ENCODE results near the gene ARHGAP20. TPM values are rescaled to one million over a fixed set of nuclear protein-coding genes. Genes with fewer than 3 reads are reported as not detected.

ARHGAP20 gene
- total and polyA plus RNA-seq, 4 donors, result 0.46 to 1.5 (median 0.73) TPM

- Histone ChIP-seq H3K9me3 (ENCODE audit: control insufficient read depth in 4 of 4, low read length in 3 of 4) (peaks cover 0 to 7% (median 2%) of the 10 kb centered on the region in 4 donors), H3K27ac (ENCODE audit: low read depth in 1 of 2, low read length in 2 of 2) (no peak overlapping the region), H3K4me1 (ENCODE audit: control insufficient read depth in 4 of 4, insufficient read depth in 4 of 4, low read length in 3 of 4) (no peaks in the 10 kb centered on the region), H3K9ac (ENCODE audit: low read depth in 1 of 2, low read length in 2 of 2) (no peak overlapping the region), H3K4me3 (ENCODE audit: low read depth in 1 of 3, low read length in 3 of 3) (no peak overlapping the region), H3K36me3 (ENCODE audit: control insufficient read depth in 4 of 4, insufficient read depth in 3 of 4, low read depth in 1 of 4, low read length in 3 of 4) (no peaks in the 10 kb centered on the region), H3K27me3 (ENCODE audit: control insufficient read depth in 4 of 4, insufficient read depth in 4 of 4, low read length in 3 of 4) (no peaks in the 10 kb centered on the region)
- TF ChIP-seq TAF1 (conservative IDR thresholded peaks at IDR 0.05) (no peak), HNF4G (IDR thresholded peaks at IDR 0.05) (no peak), CTCF (IDR thresholded peaks at IDR 0.05; ENCODE audit: low read depth, low read length, missing input control) (no peak)
- no peak for DNase-seq (ENCODE audit: low spot score)
These were observed 40.7 kb upstream of the ARHGAP20 start for GRCh38 chr11:110752890-110753289.

- no peak overlapping the region for H3K9ac ChIP-seq (ENCODE audit: low read depth in 1 of 2, low read length in 2 of 2)
- H3K36me3 ChIP-seq (ENCODE audit: control insufficient read depth in 4 of 4, insufficient read depth in 3 of 4, low read depth in 1 of 4, low read length in 3 of 4), result no peaks in the 10 kb centered on the region
- no peak overlapping the region for H3K4me3 ChIP-seq (ENCODE audit: low read depth in 1 of 3, low read length in 3 of 3)
- no peaks in the 10 kb centered on the region for H3K27me3 ChIP-seq (ENCODE audit: control insufficient read depth in 4 of 4, insufficient read depth in 4 of 4, low read length in 3 of 4)
- TF ChIP-seq CTCF (IDR thresholded peaks at IDR 0.05; ENCODE audit: low read depth, low read length, missing input control), result no peak
- no peak for TF ChIP-seq RAD21 (IDR thresholded peaks at IDR 0.05)
- no peak for TF ChIP-seq NR2F2 (IDR thresholded peaks at IDR 0.05)
- no peak for TF ChIP-seq ZBTB33 (IDR thresholded peaks at IDR 0.05)
- no peak for TF ChIP-seq HNF4A (conservative IDR thresholded peaks at IDR 0.05)
- no peak for TF ChIP-seq SP1 (IDR thresholded peaks at IDR 0.05)
- TF ChIP-seq GABPA (IDR thresholded peaks at IDR 0.05 in 1 of 2, conservative IDR thresholded peaks at IDR 0.05 in 1 of 2), result no peak
- no peak for TF ChIP-seq JUND (IDR thresholded peaks at IDR 0.05)
- no peak for TF ChIP-seq MAX (IDR thresholded peaks at IDR 0.05)
- TF ChIP-seq ATF3 (IDR thresholded peaks at IDR 0.05), result no peak
- no peak for TF ChIP-seq EGR1 (IDR thresholded peaks at IDR 0.05; ENCODE audit: low read depth in 2 of 2)
- TF ChIP-seq, protein P1, sequence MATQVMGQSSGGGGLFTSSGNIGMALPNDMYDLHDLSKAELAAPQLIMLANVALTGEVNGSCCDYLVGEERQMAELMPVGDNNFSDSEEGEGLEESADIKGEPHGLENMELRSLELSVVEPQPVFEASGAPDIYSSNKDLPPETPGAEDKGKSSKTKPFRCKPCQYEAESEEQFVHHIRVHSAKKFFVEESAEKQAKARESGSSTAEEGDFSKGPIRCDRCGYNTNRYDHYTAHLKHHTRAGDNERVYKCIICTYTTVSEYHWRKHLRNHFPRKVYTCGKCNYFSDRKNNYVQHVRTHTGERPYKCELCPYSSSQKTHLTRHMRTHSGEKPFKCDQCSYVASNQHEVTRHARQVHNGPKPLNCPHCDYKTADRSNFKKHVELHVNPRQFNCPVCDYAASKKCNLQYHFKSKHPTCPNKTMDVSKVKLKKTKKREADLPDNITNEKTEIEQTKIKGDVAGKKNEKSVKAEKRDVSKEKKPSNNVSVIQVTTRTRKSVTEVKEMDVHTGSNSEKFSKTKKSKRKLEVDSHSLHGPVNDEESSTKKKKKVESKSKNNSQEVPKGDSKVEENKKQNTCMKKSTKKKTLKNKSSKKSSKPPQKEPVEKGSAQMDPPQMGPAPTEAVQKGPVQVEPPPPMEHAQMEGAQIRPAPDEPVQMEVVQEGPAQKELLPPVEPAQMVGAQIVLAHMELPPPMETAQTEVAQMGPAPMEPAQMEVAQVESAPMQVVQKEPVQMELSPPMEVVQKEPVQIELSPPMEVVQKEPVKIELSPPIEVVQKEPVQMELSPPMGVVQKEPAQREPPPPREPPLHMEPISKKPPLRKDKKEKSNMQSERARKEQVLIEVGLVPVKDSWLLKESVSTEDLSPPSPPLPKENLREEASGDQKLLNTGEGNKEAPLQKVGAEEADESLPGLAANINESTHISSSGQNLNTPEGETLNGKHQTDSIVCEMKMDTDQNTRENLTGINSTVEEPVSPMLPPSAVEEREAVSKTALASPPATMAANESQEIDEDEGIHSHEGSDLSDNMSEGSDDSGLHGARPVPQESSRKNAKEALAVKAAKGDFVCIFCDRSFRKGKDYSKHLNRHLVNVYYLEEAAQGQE (IDR thresholded peaks at IDR 0.05), result no peak
- no peak for TF ChIP-seq TAF1 (conservative IDR thresholded peaks at IDR 0.05)
- TF ChIP-seq RXRA (IDR thresholded peaks at IDR 0.05), result no peak
- DNase-seq (ENCODE audit: low spot score), result no peak
- no peaks in the 10 kb centered on the region for H3K4me1 ChIP-seq (ENCODE audit: control insufficient read depth in 4 of 4, insufficient read depth in 4 of 4, low read length in 3 of 4)
- peaks cover 0 to 7% (median 2%) of the 10 kb centered on the region in 4 donors for H3K9me3 ChIP-seq (ENCODE audit: control insufficient read depth in 4 of 4, low read length in 3 of 4)
- no peak overlapping the region for H3K27ac ChIP-seq (ENCODE audit: low read depth in 1 of 2, low read length in 2 of 2)
These were observed 37.9 kb upstream of the ARHGAP20 start for GRCh38 chr11:110750100-110750499.
